ENCODE measurements around the gene ST6GALNAC6. TPM values are rescaled to one million over a fixed set of nuclear protein-coding genes. Genes with fewer than 3 reads are reported as not detected.

The ST6GALNAC6 gene
- total RNA-seq, 1 donor from 2014 or later: 14.3 TPM

DNA sequence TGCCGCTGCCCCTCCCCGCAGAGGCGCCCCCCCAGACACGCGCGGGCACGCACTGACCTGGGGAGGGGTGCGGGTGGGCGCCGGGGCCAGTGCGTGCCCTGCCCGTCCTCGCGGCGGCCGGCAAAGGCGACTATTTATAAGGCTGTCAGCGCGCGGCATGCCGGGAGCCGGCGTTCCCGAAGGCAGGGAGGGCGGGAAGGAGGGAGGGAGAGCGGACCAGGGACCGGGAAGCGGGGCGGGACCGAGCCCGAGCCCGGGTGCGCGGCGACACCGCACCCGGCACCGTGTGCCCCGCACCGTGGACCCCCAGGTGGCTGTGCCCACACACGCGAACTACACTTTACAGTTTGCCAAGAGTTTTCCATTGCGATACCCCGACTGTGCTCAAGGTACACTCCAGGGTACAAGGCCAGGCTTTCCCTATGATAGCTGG lies 21.8 kb downstream of the ST6GALNAC6 start, which contains the start of gene AK1:
AK1 (minus strand) TSS at position 110 of the 433 bp plus-strand sequence. CDS start 3,058 bp downstream, outside the sequence.
- Histone ChIP-seq H3K79me2 (ENCODE audit: low read depth) (no peaks in the 10 kb centered on the region), H4K20me1 (ENCODE audit: low read depth) (no peaks in the 10 kb centered on the region), H3F3A (ENCODE audit: low read depth) (peaks cover 16% of the 10 kb centered on the region), H2AFZ (replicated peaks) (peak within 1 kb of the TSS; percentile 86), H3K36me3 (no peaks in the 10 kb centered on the region), H3K4me1 (peaks cover 19% of the 10 kb centered on the region), H3K4me2 (peak within 1 kb of the TSS; percentile 79), H3K9ac (no peak within 1 kb of the TSS), H3K9me3 (ENCODE audit: low read depth) (no peaks in the 10 kb centered on the region), H3K4me3 (peak within 1 kb of the TSS; percentile 41), H3K27me3 (no peaks in the 10 kb centered on the region), H3K27ac (no peak within 1 kb of the TSS)
- TF ChIP-seq, protein P1, sequence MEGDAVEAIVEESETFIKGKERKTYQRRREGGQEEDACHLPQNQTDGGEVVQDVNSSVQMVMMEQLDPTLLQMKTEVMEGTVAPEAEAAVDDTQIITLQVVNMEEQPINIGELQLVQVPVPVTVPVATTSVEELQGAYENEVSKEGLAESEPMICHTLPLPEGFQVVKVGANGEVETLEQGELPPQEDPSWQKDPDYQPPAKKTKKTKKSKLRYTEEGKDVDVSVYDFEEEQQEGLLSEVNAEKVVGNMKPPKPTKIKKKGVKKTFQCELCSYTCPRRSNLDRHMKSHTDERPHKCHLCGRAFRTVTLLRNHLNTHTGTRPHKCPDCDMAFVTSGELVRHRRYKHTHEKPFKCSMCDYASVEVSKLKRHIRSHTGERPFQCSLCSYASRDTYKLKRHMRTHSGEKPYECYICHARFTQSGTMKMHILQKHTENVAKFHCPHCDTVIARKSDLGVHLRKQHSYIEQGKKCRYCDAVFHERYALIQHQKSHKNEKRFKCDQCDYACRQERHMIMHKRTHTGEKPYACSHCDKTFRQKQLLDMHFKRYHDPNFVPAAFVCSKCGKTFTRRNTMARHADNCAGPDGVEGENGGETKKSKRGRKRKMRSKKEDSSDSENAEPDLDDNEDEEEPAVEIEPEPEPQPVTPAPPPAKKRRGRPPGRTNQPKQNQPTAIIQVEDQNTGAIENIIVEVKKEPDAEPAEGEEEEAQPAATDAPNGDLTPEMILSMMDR (IDR thresholded peaks at IDR 0.05): no peak
- TF ChIP-seq EZH2phosphoT487 (IDR thresholded peaks at IDR 0.05) (no peak), EZH2 (IDR thresholded peaks at IDR 0.05) (no peak)
- H3K36me3 Mint-ChIP-seq: no peaks in the 10 kb centered on the region
- peak within 1 kb of the TSS; percentile 83 for H3K4me3 Mint-ChIP-seq
- H3K9me3 Mint-ChIP-seq: no peaks in the 10 kb centered on the region
- DNase-seq (ENCODE audit: low spot score): peak; percentile 81
- H3K4me1 Mint-ChIP-seq: peaks cover 45% of the 10 kb centered on the region
- peaks cover 10% of the 10 kb centered on the region for H3K27me3 Mint-ChIP-seq (ENCODE audit: insufficient read depth, low read depth)
- peak within 1 kb of the TSS; percentile 60 for H3K27ac Mint-ChIP-seq

DNA sequence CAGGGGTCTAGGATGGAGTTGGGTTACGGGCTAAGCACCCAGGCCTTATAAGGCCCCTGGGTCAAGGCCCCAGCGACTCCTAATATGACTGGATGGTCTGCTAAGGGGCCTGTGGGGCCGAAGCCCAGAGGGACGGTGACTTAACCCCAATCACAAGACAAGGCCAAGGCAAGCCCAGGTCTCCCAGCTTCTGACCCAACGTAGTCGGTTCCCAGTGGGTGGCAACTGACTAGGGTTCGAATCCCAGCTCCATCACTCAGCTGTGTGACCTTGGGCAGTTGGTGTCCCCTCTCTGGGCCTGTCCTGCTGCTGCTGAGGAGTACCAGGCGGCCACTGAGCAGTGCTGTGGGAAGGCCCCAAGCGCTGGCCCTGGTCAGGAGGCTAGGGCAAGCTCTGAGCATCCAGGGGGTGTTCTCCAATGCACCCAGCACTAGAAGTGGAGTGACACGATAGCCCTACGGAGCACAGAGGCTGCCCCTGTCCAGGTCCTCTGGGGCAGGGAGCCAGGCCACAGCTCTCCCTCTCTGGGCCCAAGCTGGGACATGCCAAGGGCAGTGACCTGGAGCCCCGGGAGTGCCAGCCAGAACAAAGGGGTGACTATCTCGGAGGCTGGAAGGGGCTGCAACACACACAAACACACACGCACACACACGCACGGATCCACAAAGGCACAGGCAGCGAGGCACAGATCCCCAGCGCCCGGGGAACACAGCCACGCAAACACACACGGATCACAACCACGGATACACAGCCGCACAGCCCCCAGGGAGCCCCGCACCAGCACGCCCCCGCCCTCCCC lies 22.4 kb downstream of the ST6GALNAC6 start:
- TF ChIP-seq EZH2 (IDR thresholded peaks at IDR 0.05): no peak
- TF ChIP-seq, protein P1 (IDR thresholded peaks at IDR 0.05): no peak
- TF ChIP-seq EZH2phosphoT487 (IDR thresholded peaks at IDR 0.05): no peak
- peak overlapping the region; percentile 60 for H3K27ac Mint-ChIP-seq

DNA sequence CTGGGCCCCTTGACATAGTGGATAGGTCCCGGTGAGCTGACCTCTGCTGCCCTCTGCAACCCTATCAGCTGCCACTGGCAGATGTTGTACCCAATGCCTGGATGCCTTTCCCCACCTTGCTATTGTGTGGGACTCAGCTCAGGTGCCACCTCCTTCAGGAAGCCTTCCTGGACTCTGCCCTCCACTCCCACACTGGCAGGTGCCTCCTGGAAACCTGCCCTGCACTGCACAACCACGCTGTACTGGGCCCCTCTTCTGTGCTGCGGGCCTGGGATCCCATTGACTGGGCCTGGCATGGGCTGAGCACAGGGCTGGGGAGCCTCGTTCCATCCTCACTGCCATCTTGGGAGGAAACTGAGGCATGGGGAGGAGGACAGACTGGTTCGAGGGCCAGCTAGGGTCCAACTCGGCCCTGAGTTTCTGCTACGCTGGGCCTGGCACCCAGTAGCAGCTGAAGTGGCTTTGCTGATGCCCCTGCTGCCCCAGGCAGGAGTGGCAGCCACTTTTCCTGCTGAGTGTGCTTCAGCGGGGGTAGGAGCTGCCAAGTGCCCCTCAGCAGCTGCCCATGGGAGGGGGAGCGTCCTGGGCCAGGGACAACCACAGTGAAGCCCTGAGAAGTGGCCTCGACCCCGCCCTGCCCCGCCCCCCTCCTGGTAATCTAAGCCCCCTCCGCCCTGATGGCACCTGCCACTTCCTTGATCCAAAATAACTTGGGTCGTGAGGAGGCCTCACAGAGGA lies 23.2 kb downstream of the ST6GALNAC6 start:
- H4K20me1 ChIP-seq (ENCODE audit: low read depth): no peaks in the 10 kb centered on the region
- Mint-ChIP-seq H3K4me3 (no peak overlapping the region), H3K27ac (no peak overlapping the region), H3K36me3 (no peaks in the 10 kb centered on the region), H3K4me1 (peaks cover 59% of the 10 kb centered on the region), H3K27me3 (ENCODE audit: insufficient read depth, low read depth) (peaks cover 16% of the 10 kb centered on the region), H3K9me3 (no peaks in the 10 kb centered on the region)
- H3K36me3 ChIP-seq: no peaks in the 10 kb centered on the region
- no peak overlapping the region for H2AFZ ChIP-seq (replicated peaks)
- H3K27me3 ChIP-seq: no peaks in the 10 kb centered on the region
- no peak overlapping the region for H3K9ac ChIP-seq
- no peaks in the 10 kb centered on the region for H3K79me2 ChIP-seq (ENCODE audit: low read depth)
- H3K9me3 ChIP-seq (ENCODE audit: low read depth): no peaks in the 10 kb centered on the region
- H3K4me3 ChIP-seq: no peak overlapping the region
- no peak overlapping the region for H3K4me2 ChIP-seq
- H3K4me1 ChIP-seq: peaks cover 19% of the 10 kb centered on the region
- TF ChIP-seq EZH2 (IDR thresholded peaks at IDR 0.05): no peak
- no peak for TF ChIP-seq EZH2phosphoT487 (IDR thresholded peaks at IDR 0.05)
- TF ChIP-seq, protein P1 (IDR thresholded peaks at IDR 0.05): no peak
- H3F3A ChIP-seq (ENCODE audit: low read depth): peaks cover 15% of the 10 kb centered on the region
- H3K27ac ChIP-seq: no peak overlapping the region
- no peak for DNase-seq (ENCODE audit: low spot score)

More for the DNA sequence above, 22.4 kb downstream of the ST6GALNAC6 start:
- H3K9me3 Mint-ChIP-seq: no peaks in the 10 kb centered on the region
- peaks cover 51% of the 10 kb centered on the region for H3K4me1 Mint-ChIP-seq
- Histone ChIP-seq H3K4me1 (peaks cover 19% of the 10 kb centered on the region), H3K27me3 (no peaks in the 10 kb centered on the region), H3K4me3 (peak overlapping the region; percentile 41), H3K36me3 (no peaks in the 10 kb centered on the region), H3K27ac (no peak overlapping the region), H3K9me3 (ENCODE audit: low read depth) (no peaks in the 10 kb centered on the region), H2AFZ (replicated peaks) (peak overlapping the region; percentile 86), H3K4me2 (peak overlapping the region; percentile 79), H3K79me2 (ENCODE audit: low read depth) (no peaks in the 10 kb centered on the region), H4K20me1 (ENCODE audit: low read depth) (no peaks in the 10 kb centered on the region), H3K9ac (no peak overlapping the region), H3F3A (ENCODE audit: low read depth) (peaks cover 15% of the 10 kb centered on the region)
- H3K27me3 Mint-ChIP-seq (ENCODE audit: insufficient read depth, low read depth): peaks cover 10% of the 10 kb centered on the region
- DNase-seq (ENCODE audit: low spot score): no peak
- H3K36me3 Mint-ChIP-seq: no peaks in the 10 kb centered on the region
- peak overlapping the region; percentile 83 for H3K4me3 Mint-ChIP-seq

All from neural progenitor cell (in vitro differentiated cells).